Measurements from ENCODE around the gene DDN. TPM values are rescaled to one million over a fixed set of nuclear protein-coding genes. Genes with fewer than 3 reads are reported as not detected.

The DDN gene
- total and polyA plus RNA-seq, 2 donors, result 0.09 to 0.18 TPM

GRCh38 chr12:48990552-48990951 lies 8.6 kb downstream of the DDN start:
- Histone ChIP-seq H3K27me3 (ENCODE audit: control insufficient read depth in 2 of 2, insufficient read depth in 1 of 2, low read length in 1 of 2) (peaks cover 42 to 98% of the 10 kb centered on the region in 2 donors), H3K36me3 (ENCODE audit: control insufficient read depth in 2 of 2, insufficient read depth in 2 of 2, low read length in 1 of 2) (no peaks in the 10 kb centered on the region), H3K4me3 (ENCODE audit: low read length in 2 of 2) (no peak overlapping the region), H3K4me1 (ENCODE audit: control insufficient read depth in 2 of 2, insufficient read depth in 2 of 2, low read length in 2 of 2) (peaks cover 0 to 7% of the 10 kb centered on the region in 2 donors), H3K27ac (ENCODE audit: low read depth in 1 of 2, low read length in 1 of 2) (no peak overlapping the region), H3K9me3 (ENCODE audit: control insufficient read depth in 2 of 2, insufficient read depth in 1 of 2, low read length in 1 of 2) (no peaks in the 10 kb centered on the region)
- no peak for DNase-seq (ENCODE audit: low read depth in 6 of 9, low spot score in 9 of 9)

GRCh38 chr12:48988030-48988649 lies 11.0 kb downstream of the DDN start:
- H3K27me3 ChIP-seq (ENCODE audit: control insufficient read depth in 2 of 2, insufficient read depth in 1 of 2, low read length in 1 of 2), result peaks cover 37 to 98% of the 10 kb centered on the region in 2 donors

GRCh38 chr12:48986720-48987291 lies 12.4 kb downstream of the DDN start:
- H3K4me1 ChIP-seq (ENCODE audit: control insufficient read depth in 2 of 2, insufficient read depth in 2 of 2, low read length in 2 of 2), result peaks cover 0 to 1% of the 10 kb centered on the region in 2 donors
- H3K36me3 ChIP-seq (ENCODE audit: control insufficient read depth in 2 of 2, insufficient read depth in 2 of 2, low read length in 1 of 2), result no peaks in the 10 kb centered on the region
- no peak overlapping the region for H3K27ac ChIP-seq (ENCODE audit: low read depth in 1 of 2, low read length in 1 of 2)
- no peaks in the 10 kb centered on the region for H3K9me3 ChIP-seq (ENCODE audit: control insufficient read depth in 2 of 2, insufficient read depth in 1 of 2, low read length in 1 of 2)
- WGBS, result 76% methylated on average over 23 of the region's 23 CpGs
- peaks cover 49 to 100% of the 10 kb centered on the region in 2 donors for H3K27me3 ChIP-seq (ENCODE audit: control insufficient read depth in 2 of 2, insufficient read depth in 1 of 2, low read length in 1 of 2)
- DNase-seq (ENCODE audit: low read depth in 6 of 9, low spot score in 9 of 9), result no peak
- no peak overlapping the region for H3K4me3 ChIP-seq (ENCODE audit: low read length in 2 of 2)

More at GRCh38 chr12:48988030-48988649, 11.0 kb downstream of the DDN start:
- Histone ChIP-seq H3K36me3 (ENCODE audit: control insufficient read depth in 2 of 2, insufficient read depth in 2 of 2, low read length in 1 of 2) (no peaks in the 10 kb centered on the region), H3K4me1 (ENCODE audit: control insufficient read depth in 2 of 2, insufficient read depth in 2 of 2, low read length in 2 of 2) (no peaks in the 10 kb centered on the region), H3K4me3 (ENCODE audit: low read length in 2 of 2) (no peak overlapping the region), H3K27ac (ENCODE audit: low read depth in 1 of 2, low read length in 1 of 2) (no peak overlapping the region), H3K9me3 (ENCODE audit: control insufficient read depth in 2 of 2, insufficient read depth in 1 of 2, low read length in 1 of 2) (no peaks in the 10 kb centered on the region)
- 33% methylated on average over 16 of the region's 16 CpGs for WGBS
- peak in 2 of 9 donors; percentile 67 for DNase-seq (ENCODE audit: low read depth in 6 of 9, low spot score in 9 of 9)

GRCh38 chr12:48985901-48986300 lies 13.3 kb downstream of the DDN start:
- Histone ChIP-seq H3K9me3 (ENCODE audit: control insufficient read depth in 2 of 2, insufficient read depth in 1 of 2, low read length in 1 of 2) (peaks cover 0 to 1% of the 10 kb centered on the region in 2 donors), H3K27ac (ENCODE audit: low read depth in 1 of 2, low read length in 1 of 2) (no peak overlapping the region), H3K4me3 (ENCODE audit: low read length in 2 of 2) (no peak overlapping the region), H3K4me1 (ENCODE audit: control insufficient read depth in 2 of 2, insufficient read depth in 2 of 2, low read length in 2 of 2) (peaks cover 3 to 10% of the 10 kb centered on the region in 2 donors), H3K36me3 (ENCODE audit: control insufficient read depth in 2 of 2, insufficient read depth in 2 of 2, low read length in 1 of 2) (no peaks in the 10 kb centered on the region), H3K27me3 (ENCODE audit: control insufficient read depth in 2 of 2, insufficient read depth in 1 of 2, low read length in 1 of 2) (peaks cover 56 to 100% of the 10 kb centered on the region in 2 donors)
- 91% methylated on average over 2 of the region's 2 CpGs for WGBS
- DNase-seq (ENCODE audit: low read depth in 6 of 9, low spot score in 9 of 9), result no peak

- no peak overlapping the region for H3K27ac ChIP-seq (ENCODE audit: low read depth in 1 of 2, low read length in 1 of 2)
- H3K4me1 ChIP-seq (ENCODE audit: control insufficient read depth in 2 of 2, insufficient read depth in 2 of 2, low read length in 2 of 2), result peaks cover 5 to 14% of the 10 kb centered on the region in 2 donors
- H3K27me3 ChIP-seq (ENCODE audit: control insufficient read depth in 2 of 2, insufficient read depth in 1 of 2, low read length in 1 of 2), result peaks cover 60 to 100% of the 10 kb centered on the region in 2 donors
- H3K4me3 ChIP-seq (ENCODE audit: low read length in 2 of 2), result no peak overlapping the region
- 59% methylated on average over 10 of the region's 10 CpGs for WGBS
- DNase-seq (ENCODE audit: low read depth in 6 of 9, low spot score in 9 of 9), result no peak
- no peaks in the 10 kb centered on the region for H3K36me3 ChIP-seq (ENCODE audit: control insufficient read depth in 2 of 2, insufficient read depth in 2 of 2, low read length in 1 of 2)
- H3K9me3 ChIP-seq (ENCODE audit: control insufficient read depth in 2 of 2, insufficient read depth in 1 of 2, low read length in 1 of 2), result peaks cover 0 to 5% of the 10 kb centered on the region in 2 donors
Measured at GRCh38 chr12:48985475-48985897, 13.7 kb downstream of the DDN start.

GRCh38 chr12:48982397-48983080 lies 16.6 kb downstream of the DDN start:
- Histone ChIP-seq H3K4me3 (ENCODE audit: low read length in 2 of 2) (no peak overlapping the region), H3K36me3 (ENCODE audit: control insufficient read depth in 2 of 2, insufficient read depth in 2 of 2, low read length in 1 of 2) (no peaks in the 10 kb centered on the region), H3K27ac (ENCODE audit: low read depth in 1 of 2, low read length in 1 of 2) (no peak overlapping the region), H3K27me3 (ENCODE audit: control insufficient read depth in 2 of 2, insufficient read depth in 1 of 2, low read length in 1 of 2) (peaks cover 75 to 100% of the 10 kb centered on the region in 2 donors), H3K9me3 (ENCODE audit: control insufficient read depth in 2 of 2, insufficient read depth in 1 of 2, low read length in 1 of 2) (peaks cover 1 to 19% of the 10 kb centered on the region in 2 donors), H3K4me1 (ENCODE audit: control insufficient read depth in 2 of 2, insufficient read depth in 2 of 2, low read length in 2 of 2) (peaks cover 21 to 43% of the 10 kb centered on the region in 2 donors)
- 67% methylated on average over 6 of the region's 6 CpGs for WGBS
- no peak for DNase-seq (ENCODE audit: low read depth in 6 of 9, low spot score in 9 of 9)

GRCh38 chr12:48981757-48982157 lies 17.4 kb downstream of the DDN start:
- Histone ChIP-seq H3K4me3 (ENCODE audit: low read length in 2 of 2) (peak overlapping the region; percentile 9 to 55), H3K27me3 (ENCODE audit: control insufficient read depth in 2 of 2, insufficient read depth in 1 of 2, low read length in 1 of 2) (peaks cover 78 to 100% of the 10 kb centered on the region in 2 donors), H3K4me1 (ENCODE audit: control insufficient read depth in 2 of 2, insufficient read depth in 2 of 2, low read length in 2 of 2) (peaks cover 21 to 49% of the 10 kb centered on the region in 2 donors), H3K36me3 (ENCODE audit: control insufficient read depth in 2 of 2, insufficient read depth in 2 of 2, low read length in 1 of 2) (peaks cover 0 to 2% of the 10 kb centered on the region in 2 donors), H3K27ac (ENCODE audit: low read depth in 1 of 2, low read length in 1 of 2) (no peak overlapping the region), H3K9me3 (ENCODE audit: control insufficient read depth in 2 of 2, insufficient read depth in 1 of 2, low read length in 1 of 2) (peaks cover 1 to 19% of the 10 kb centered on the region in 2 donors)
- no peak for DNase-seq (ENCODE audit: low read depth in 6 of 9, low spot score in 9 of 9)
- WGBS, result 18% methylated on average over 13 of the region's 13 CpGs

- H3K4me1 ChIP-seq (ENCODE audit: control insufficient read depth in 2 of 2, insufficient read depth in 2 of 2, low read length in 2 of 2), result peaks cover 21 to 49% of the 10 kb centered on the region in 2 donors
- 2% methylated on average over 91 of the region's 91 CpGs for WGBS
- H3K9me3 ChIP-seq (ENCODE audit: control insufficient read depth in 2 of 2, insufficient read depth in 1 of 2, low read length in 1 of 2), result peaks cover 1 to 19% of the 10 kb centered on the region in 2 donors
- H3K4me3 ChIP-seq (ENCODE audit: low read length in 2 of 2), result peak overlapping the region; percentile 9 to 55
- DNase-seq (ENCODE audit: low read depth in 6 of 9, low spot score in 9 of 9), result peak in 3 of 9 donors; percentile 59 to 75 (median 67)
- peaks cover 0 to 2% of the 10 kb centered on the region in 2 donors for H3K36me3 ChIP-seq (ENCODE audit: control insufficient read depth in 2 of 2, insufficient read depth in 2 of 2, low read length in 1 of 2)
- no peak overlapping the region for H3K27ac ChIP-seq (ENCODE audit: low read depth in 1 of 2, low read length in 1 of 2)
- H3K27me3 ChIP-seq (ENCODE audit: control insufficient read depth in 2 of 2, insufficient read depth in 1 of 2, low read length in 1 of 2), result peaks cover 79 to 100% of the 10 kb centered on the region in 2 donors
Measured at GRCh38 chr12:48980953-48981756, 18.0 kb downstream of the DDN start.
